HG03354 (cell line): ENCODE results near the gene COL13A1.

Experiments
- ATAC-seq: cut with Tn5 transposase; IDR thresholded peaks from one replicate; pipeline ENCODE4 v1.9.1; 2021; ENCODE audit warnings: mild to moderate bottlenecking; ENCODE audit not compliant: unreplicated experiment, poor library complexity, severe bottlenecking

COL13A1 gene

GRCh38 chr10:69879634-69880257, 78.0 kb downstream of the COL13A1 start:
- no peak for ATAC-seq

GRCh38 chr10:69880301-69881081, 78.8 kb downstream of the COL13A1 start:
- ATAC-seq = no peak

GRCh38 chr10:69881202-69881601, 79.5 kb downstream of the COL13A1 start:
- no peak for ATAC-seq

GRCh38 chr10:69883310-69884023, 81.8 kb downstream of the COL13A1 start:
- no peak for ATAC-seq

GRCh38 chr10:69884024-69884367, 82.3 kb downstream of the COL13A1 start:
- ATAC-seq = no peak

GRCh38 chr10:69884686-69885085, 83.0 kb downstream of the COL13A1 start:
- no peak for ATAC-seq

- ATAC-seq = no peak
Observed at GRCh38 chr10:69885379-69886013, 83.8 kb downstream of the COL13A1 start.

- ATAC-seq = no peak
Observed at GRCh38 chr10:69888882-69889584, 87.3 kb downstream of the COL13A1 start.

- ATAC-seq = no peak
Observed at GRCh38 chr10:69890065-69890847, 88.5 kb downstream of the COL13A1 start.

GRCh38 chr10:69891057-69891617, 89.4 kb downstream of the COL13A1 start:
- no peak for ATAC-seq

GRCh38 chr10:69892406-69892805, 90.7 kb downstream of the COL13A1 start:
- no peak for ATAC-seq

- ATAC-seq = no peak
Observed at GRCh38 chr10:69892816-69893215, 91.1 kb downstream of the COL13A1 start.

GRCh38 chr10:69893271-69893900, 91.7 kb downstream of the COL13A1 start:
- ATAC-seq = no peak

GRCh38 chr10:69894156-69894555, 92.5 kb downstream of the COL13A1 start:
- ATAC-seq = no peak

GRCh38 chr10:69895759-69896158, 94.1 kb downstream of the COL13A1 start:
- no peak for ATAC-seq

GRCh38 chr10:69896606-69897231, 95.0 kb downstream of the COL13A1 start:
- no peak for ATAC-seq

- ATAC-seq = no peak
Observed at GRCh38 chr10:69897432-69897831, 95.7 kb downstream of the COL13A1 start.

GRCh38 chr10:69897999-69898398, 96.3 kb downstream of the COL13A1 start:
- ATAC-seq = no peak
